CD4-positive, alpha-beta T cell (primary cell): ENCODE results near the gene FGF14. TPM values are rescaled to one million over a fixed set of nuclear protein-coding genes. Genes with fewer than 3 reads are reported as not detected.

Source experiments
- ATAC-seq: fragments of 200-7000 bp; cut with Tn5 transposase; one replicate; pipeline ENCODE4 v1.10.0; 2022; ENCODE audit warnings: mild to moderate bottlenecking; ENCODE audit not compliant: poor library complexity
- CTCF ChIA-PET: fragments of 350-600 bp; sonication (Branson Sonifier 250); formaldehyde crosslinking; loops from one replicate; lab custom pipeline; 2021; ENCODE audit warnings: antibody characterized with exemption, inconsistent platforms; lab: Charles Lee
- POLR2A ChIA-PET: fragments of 350-600 bp; sonication (Branson Sonifier 250); formaldehyde crosslinking; loops from one replicate; lab custom pipeline; 2021; ENCODE audit warnings: antibody characterized with exemption, inconsistent platforms; lab: Charles Lee
- DNase-seq, 14 experiments: peaks; one replicate each; pipeline ENCODE4 v3.0.0-alpha.2; 2013 to 2020; ENCODE audit warnings: mixed read lengths in 2 of 14
- H3K27ac ChIP-seq, 2 donors: one replicate each; pipeline versions ENCODE4 v1.5.1 to v1.7.0; 2013; ENCODE audit warnings: low read length in 2 of 2, low read depth in 1 of 2, mild to moderate bottlenecking in 1 of 2
- H3K27me3 ChIP-seq, 2 experiments: 1 replicate in 1 of 2; 2 replicates in 1 of 2; pipeline versions ENCODE4 v1.6.1 to v1.7.0; 2013; ENCODE audit warnings: low read length in 2 of 2, control low read depth in 1 of 2, mild to moderate bottlenecking in 1 of 2, moderate library complexity in 1 of 2; ENCODE audit not compliant: insufficient read depth in 2 of 2, control insufficient read depth in 1 of 2
- H3K36me3 ChIP-seq: one replicate; pipeline ENCODE4 v1.6.1; 2013; ENCODE audit warnings: low read length, control low read depth; ENCODE audit not compliant: insufficient read depth
- H3K4me1 ChIP-seq: one replicate; pipeline ENCODE4 v1.6.1; 2013; ENCODE audit warnings: low read length, control low read depth; ENCODE audit not compliant: insufficient read depth
- H3K4me3 ChIP-seq: one replicate; pipeline ENCODE4 v1.5.1; 2013; ENCODE audit warnings: mild to moderate bottlenecking, low read length, moderate library complexity
- H3K9me3 ChIP-seq, 2 experiments: 1 replicate in 1 of 2; 2 replicates in 1 of 2; pipeline versions ENCODE4 v1.6.1 to v1.7.0; 2013; ENCODE audit warnings: low read length in 2 of 2, mild to moderate bottlenecking in 2 of 2, control low read depth in 1 of 2, moderate library complexity in 1 of 2; ENCODE audit not compliant: control insufficient read depth in 1 of 2, insufficient read depth in 1 of 2
- H3K27ac Mint-ChIP-seq: one replicate; pipeline ENCODE4 v1.8.0; 2020; ENCODE audit warnings: mixed read lengths
- H3K27me3 Mint-ChIP-seq: one replicate; pipeline ENCODE4 v1.8.0; 2021; ENCODE audit warnings: mixed read lengths
- H3K36me3 Mint-ChIP-seq: one replicate; pipeline ENCODE4 v1.8.0; 2021; ENCODE audit warnings: low read depth, mixed read lengths
- H3K4me1 Mint-ChIP-seq: one replicate; pipeline ENCODE4 v1.8.0; 2021; ENCODE audit warnings: low read depth, mixed read lengths
- H3K4me3 Mint-ChIP-seq: one replicate; pipeline ENCODE4 v1.8.0; 2020; ENCODE audit warnings: mild to moderate bottlenecking, mixed read lengths
- H3K9me3 Mint-ChIP-seq: one replicate; pipeline ENCODE4 v1.8.0; 2020; ENCODE audit warnings: mixed read lengths
- CTCF ChIP-seq: fragments of 200-600 bp; IDR thresholded peaks from one replicate; pipeline ENCODE4 v1.8.0; 2022; ENCODE audit warnings: antibody characterized with exemption, mild to moderate bottlenecking
- intact Hi-C, 2 experiments: fragments of 100-400 bp; cut with DNase I in 1 of 2; cut with micrococcal nuclease in 1 of 2; formaldehyde crosslinking; loops; one replicate each; pipeline versions ENCODE4 v1.15.1 to v1.9.0; 2023 to 2025; cut with DNase I, micrococcal nuclease
- total RNA-seq, 174 experiments: library from RNA in 2 of 174; stranded (reverse) in 2 of 174; gene quantifications; one replicate each; pipeline ENCODE4 v1.2.3 and lab custom pipeline; 2021 to 2026

The FGF14 gene
- total RNA-seq, 2 experiments from 2014 or later: not detected

GRCh38 chr13:102117175-102117831 is 284.5 kb downstream of the FGF14 start:
- POLR2A ChIA-PET: no interaction called here

GRCh38 chr13:102103469-102103868 is 298.4 kb downstream of the FGF14 start:
- Histone ChIP-seq H3K27ac (no peak overlapping the region), H3K4me3 (no peak overlapping the region), H3K36me3 (no peaks in the 10 kb centered on the region), H3K27me3 (no peaks in the 10 kb centered on the region), H3K9me3 (no peaks in the 10 kb centered on the region), H3K4me1 (no peaks in the 10 kb centered on the region)
- H3K4me1 Mint-ChIP-seq: no peaks in the 10 kb centered on the region
- no peak overlapping the region for H3K4me3 Mint-ChIP-seq
- TF ChIP-seq CTCF: no peak
- no peak overlapping the region for H3K27ac Mint-ChIP-seq
- H3K36me3 Mint-ChIP-seq: no peaks in the 10 kb centered on the region
- ATAC-seq (no peak), DNase-seq (no peak)
- CTCF ChIA-PET: no interaction called here
- no peaks in the 10 kb centered on the region for H3K9me3 Mint-ChIP-seq
- H3K27me3 Mint-ChIP-seq: no peaks in the 10 kb centered on the region
- intact Hi-C loops: loop anchor here in 1 of 2 experiments (1.0 kb wide), 1 partner anchor 21 kb away; no protein-coding TSS in a partner anchor
- POLR2A ChIA-PET: no interaction called here

More at GRCh38 chr13:102117175-102117831, 284.5 kb downstream of the FGF14 start:
- Mint-ChIP-seq H3K27me3 (peaks cover 6% of the 10 kb centered on the region), H3K4me3 (no peak overlapping the region), H3K36me3 (no peaks in the 10 kb centered on the region), H3K27ac (no peak overlapping the region), H3K9me3 (no peaks in the 10 kb centered on the region), H3K4me1 (no peaks in the 10 kb centered on the region)
- no peaks in the 10 kb centered on the region for H3K27me3 ChIP-seq
- no peak overlapping the region for H3K27ac ChIP-seq
- H3K9me3 ChIP-seq: no peaks in the 10 kb centered on the region
- TF ChIP-seq CTCF: no peak
- ATAC-seq (no peak), DNase-seq (no peak)
- intact Hi-C loops: no loop called here
- no peak overlapping the region for H3K4me3 ChIP-seq
- CTCF ChIA-PET: no interaction called here
- H3K4me1 ChIP-seq: no peaks in the 10 kb centered on the region
- H3K36me3 ChIP-seq: no peaks in the 10 kb centered on the region

- POLR2A ChIA-PET: no interaction called here
- Mint-ChIP-seq H3K4me3 (no peak overlapping the region), H3K9me3 (no peaks in the 10 kb centered on the region), H3K4me1 (no peaks in the 10 kb centered on the region), H3K27me3 (no peaks in the 10 kb centered on the region), H3K36me3 (no peaks in the 10 kb centered on the region), H3K27ac (no peak overlapping the region)
- H3K9me3 ChIP-seq: no peaks in the 10 kb centered on the region
- no peaks in the 10 kb centered on the region for H3K36me3 ChIP-seq
- no peak for DNase-seq
- no peak for ATAC-seq
- TF ChIP-seq CTCF: no peak
- no peaks in the 10 kb centered on the region for H3K4me1 ChIP-seq
- intact Hi-C loops: no loop called here
- H3K27ac ChIP-seq: no peak overlapping the region
- no peaks in the 10 kb centered on the region for H3K27me3 ChIP-seq
- CTCF ChIA-PET: no interaction called here
- no peak overlapping the region for H3K4me3 ChIP-seq
Observed at GRCh38 chr13:102100234-102100633, 301.6 kb downstream of the FGF14 start.
